Mucosa of descending colon (tissue), 3 donors: ENCODE measurements around the gene SLC43A3. TPM values are rescaled to one million over a fixed set of nuclear protein-coding genes. Genes with fewer than 3 reads are reported as not detected.
"Not testable (repeated sequence)": the region's sequence is repeated elsewhere in the genome, so short reads cannot be mapped to it uniquely, and the experiment has no call there.

Experiments
- ATAC-seq: fragments of 200-7000 bp; cut with Tn5 transposase; one replicate; pipeline ENCODE4 v1.9.1; 2020; ENCODE audit warnings: mild to moderate bottlenecking, moderate library complexity
- DNase-seq, 3 donors: peaks; one replicate each; pipeline ENCODE4 v3.0.0-alpha.2; 2020
- H3K36me3 ChIP-seq: fragments of 200-600 bp; one replicate; pipeline ENCODE4 v1.8.0; 2021; ENCODE audit warnings: low read depth, mild to moderate bottlenecking
- H3K4me1 ChIP-seq: fragments of 200-600 bp; one replicate; pipeline ENCODE4 v1.8.0; 2021; ENCODE audit warnings: low read depth, mild to moderate bottlenecking
- H3K4me3 ChIP-seq: fragments of 200-600 bp; one replicate; pipeline ENCODE4 v1.8.0; 2021; ENCODE audit warnings: mild to moderate bottlenecking
- H3K9me3 ChIP-seq: fragments of 200-600 bp; one replicate; pipeline ENCODE4 v1.8.0; 2021; ENCODE audit warnings: mild to moderate bottlenecking
- CTCF ChIP-seq: fragments of 200-600 bp; IDR thresholded peaks from one replicate; pipeline ENCODE4 v1.8.0; 2022; ENCODE audit warnings: antibody characterized with exemption, mild to moderate bottlenecking
- intact Hi-C, 2 donors: fragments of 100-400 bp; cut with DNase I in 1 of 2; cut with micrococcal nuclease in 1 of 2; formaldehyde crosslinking; loops; one replicate each; pipeline versions ENCODE4 v1.11.0 to v1.11.1; 2022; cut with DNase I, micrococcal nuclease
- total RNA-seq, 3 donors: library from RNA; stranded (reverse); fragmentation: NEBNext Ultra II Directional in 2 of 3; extraction: Animal tissue kit (Norgen Biotek cat#: 25700) in 2 of 3; gene quantifications; one replicate each; pipeline versions ENCODE4 v1.2.1 to v1.2.4, GENCODE V29; 2021 to 2023
- donor health status: DM: no; HTN: no; CAD: no; lungs with moderate emphysema.
- donor health status: DM: no; HTN: no; CAD: no.
- donor health status: DM: no; HTN: yes; CAD: no.

Gene SLC43A3
- total RNA-seq, 3 donors from 2014 or later = 6.3 to 24.4 (median 16.9) TPM

- no peaks in the 10 kb centered on the region for H3K9me3 ChIP-seq
- intact Hi-C loops = no loop called here
- no peaks in the 10 kb centered on the region for H3K4me1 ChIP-seq
- no peak overlapping the region for H3K4me3 ChIP-seq
- no peaks in the 10 kb centered on the region for H3K36me3 ChIP-seq
- no peak for ATAC-seq
- no peak for DNase-seq
- no peak for TF ChIP-seq CTCF
Observed at GRCh38 chr11:57368106-57368844, 58.6 kb downstream of the SLC43A3 start.

GRCh38 chr11:57364851-57365660, 61.9 kb downstream of the SLC43A3 start:
- no peak for TF ChIP-seq CTCF
- no peak for ATAC-seq
- no peaks in the 10 kb centered on the region for H3K4me1 ChIP-seq
- no peaks in the 10 kb centered on the region for H3K9me3 ChIP-seq
- no peak for DNase-seq
- no peaks in the 10 kb centered on the region for H3K36me3 ChIP-seq
- no peak overlapping the region for H3K4me3 ChIP-seq
- intact Hi-C loops = no loop called here

- no peaks in the 10 kb centered on the region for H3K4me1 ChIP-seq
- TF ChIP-seq CTCF = no peak
- no peak for DNase-seq
- ATAC-seq = no peak
- no peaks in the 10 kb centered on the region for H3K9me3 ChIP-seq
- H3K4me3 ChIP-seq = no peak overlapping the region
- intact Hi-C loops = no loop called here
- no peaks in the 10 kb centered on the region for H3K36me3 ChIP-seq
Observed at GRCh38 chr11:57363131-57364080, 63.5 kb downstream of the SLC43A3 start.

- Histone ChIP-seq H3K9me3 (no peaks in the 10 kb centered on the region), H3K4me3 (no peak overlapping the region), H3K36me3 (no peaks in the 10 kb centered on the region), H3K4me1 (no peaks in the 10 kb centered on the region)
- DNase-seq (no peak), ATAC-seq (no peak)
- intact Hi-C loops = no loop called here
- no peak for TF ChIP-seq CTCF
Observed at GRCh38 chr11:57361926-57362325, 65.0 kb downstream of the SLC43A3 start.

GRCh38 chr11:57361420-57361819, 65.5 kb downstream of the SLC43A3 start:
- ATAC-seq, intact Hi-C loops, H3K36me3 ChIP-seq, H3K4me1 ChIP-seq, DNase-seq, H3K4me3 ChIP-seq, H3K9me3 ChIP-seq: not testable (repeated sequence)
